CD14-positive monocyte (primary cell): ENCODE results near the gene WSB1. TPM values are rescaled to one million over a fixed set of nuclear protein-coding genes. Genes with fewer than 3 reads are reported as not detected.

ENCODE experiments used
- DNase-seq, 3 donors: peaks; one replicate each; pipeline ENCODE4 v3.0.0-alpha.2; 2011 to 2022
- H2AFZ ChIP-seq: 2 replicates; pipeline ENCODE4 v1.6.0; 2012; ENCODE audit warnings: mild to moderate bottlenecking, low read depth, low read length, inconsistent platforms; ENCODE audit not compliant: insufficient read depth, poor library complexity, severe bottlenecking
- H3K27ac ChIP-seq, 2 donors: 1 replicate in 1 of 2; 2 replicates in 1 of 2; pipeline ENCODE4 v1.5.1; 2012 to 2013; ENCODE audit warnings: low read length in 2 of 2, control low read depth in 1 of 2, inconsistent platforms in 1 of 2, low read depth in 1 of 2, mild to moderate bottlenecking in 1 of 2
- H3K27me3 ChIP-seq, 2 donors: one replicate each; pipeline versions ENCODE4 v1.6.0 to v1.6.1; 2011 to 2013; ENCODE audit warnings: low read length in 2 of 2; ENCODE audit not compliant: control insufficient read depth in 2 of 2, insufficient read depth in 2 of 2
- H3K36me3 ChIP-seq, 2 donors: replicated peaks in 1 of 2; 1 replicate in 1 of 2; 2 replicates in 1 of 2; pipeline versions ENCODE4 v1.5.1 to v1.6.1; 2012 to 2013; ENCODE audit warnings: low read length in 2 of 2, control low read depth in 1 of 2, inconsistent platforms in 1 of 2, mild to moderate bottlenecking in 1 of 2; ENCODE audit not compliant: insufficient read depth in 2 of 2, control insufficient read depth in 1 of 2
- H3K4me1 ChIP-seq, 2 donors: 1 replicate in 1 of 2; 2 replicates in 1 of 2; pipeline versions ENCODE4 v1.5.1 to v1.6.1; 2012 to 2013; ENCODE audit warnings: low read length in 2 of 2, control low read depth in 1 of 2, inconsistent platforms in 1 of 2, mild to moderate bottlenecking in 1 of 2, moderate library complexity in 1 of 2; ENCODE audit not compliant: insufficient read depth in 2 of 2, control insufficient read depth in 1 of 2
- H3K4me2 ChIP-seq: replicated peaks from 2 replicates; pipeline ENCODE3; 2012; ENCODE audit warnings: low read length, moderate library complexity, mild to moderate bottlenecking; ENCODE audit not compliant: poor library complexity, severe bottlenecking; ENCODE audit errors: extremely low read depth
- H3K4me3 ChIP-seq, 3 experiments: fragments of 200-600 bp in 1 of 3; sonication (generic) in 1 of 3; replicated peaks in 1 of 3; 1 replicate in 2 of 3; 2 replicates in 1 of 3; pipeline ENCODE4 v1.5.1; 2011 to 2013; ENCODE audit warnings: low read length in 3 of 3, mild to moderate bottlenecking in 3 of 3, control low read depth in 2 of 3, low read depth in 2 of 3, inconsistent platforms in 1 of 3, moderate library complexity in 1 of 3
- H3K79me2 ChIP-seq: 2 replicates; pipeline ENCODE4 v1.6.0; 2012; ENCODE audit warnings: mild to moderate bottlenecking, control low read depth, inconsistent platforms, low read length, moderate library complexity; ENCODE audit not compliant: insufficient read depth
- H3K9ac ChIP-seq: 2 replicates; pipeline ENCODE4 v1.6.0; 2017; ENCODE audit warnings: low read length, mild to moderate bottlenecking; ENCODE audit not compliant: insufficient read depth, poor library complexity, severe bottlenecking
- H3K9me3 ChIP-seq, 2 donors: replicated peaks in 1 of 2; 1 replicate in 1 of 2; 2 replicates in 1 of 2; pipeline versions ENCODE4 v1.5.1 to v1.6.1; 2012 to 2013; ENCODE audit warnings: low read length in 2 of 2, control low read depth in 1 of 2; ENCODE audit not compliant: control insufficient read depth in 1 of 2, insufficient read depth in 1 of 2
- H4K20me1 ChIP-seq: 2 replicates; pipeline ENCODE4 v1.6.0; 2012; ENCODE audit warnings: mild to moderate bottlenecking, low read length, control low read depth, moderate library complexity; ENCODE audit not compliant: insufficient read depth
- H3K27ac Mint-ChIP-seq, 7 donors: one replicate each; pipeline ENCODE4 v1.8.0; 2020; ENCODE audit warnings: mild to moderate bottlenecking in 7 of 7, mixed read lengths in 7 of 7, moderate library complexity in 6 of 7, inconsistent platforms in 2 of 7
- H3K27me3 Mint-ChIP-seq, 3 donors: one replicate each; pipeline ENCODE4 v1.8.0; 2021 to 2022; ENCODE audit warnings: low read depth in 3 of 3, mild to moderate bottlenecking in 3 of 3, mixed read lengths in 3 of 3, moderate library complexity in 3 of 3, inconsistent platforms in 1 of 3
- H3K36me3 Mint-ChIP-seq, 2 donors: one replicate each; pipeline ENCODE4 v1.8.0; 2020; ENCODE audit warnings: mixed read lengths in 2 of 2, inconsistent platforms in 1 of 2, mild to moderate bottlenecking in 1 of 2
- H3K4me1 Mint-ChIP-seq: one replicate; pipeline ENCODE4 v1.8.0; 2020; ENCODE audit warnings: mild to moderate bottlenecking, mixed read lengths
- H3K4me3 Mint-ChIP-seq, 2 donors: one replicate each; pipeline ENCODE4 v1.8.0; 2020; ENCODE audit warnings: mild to moderate bottlenecking in 2 of 2, mixed read lengths in 2 of 2, moderate library complexity in 1 of 2
- H3K9me3 Mint-ChIP-seq, 7 donors: one replicate each; pipeline ENCODE4 v1.8.0; 2020 to 2022; ENCODE audit warnings: mixed read lengths in 7 of 7, mild to moderate bottlenecking in 6 of 7, moderate library complexity in 6 of 7, inconsistent platforms in 2 of 7
- CTCF ChIP-seq: fragments of 200-600 bp; IDR thresholded peaks from one replicate; pipeline ENCODE4 v1.8.0; 2022; ENCODE audit warnings: antibody characterized with exemption, mild to moderate bottlenecking
- WGBS: methylation state at CpG from one replicate; pipeline ENCODE4 v1.1.5; 2013; ENCODE audit warnings: missing lambda C conversion rate; ENCODE audit not compliant: insufficient coverage; 5-methylcytosine and 5-hydroxymethylcytosine counted together
- intact Hi-C, 2 donors: fragments of 100-400 bp; cut with micrococcal nuclease; formaldehyde crosslinking; loops; one replicate each; pipeline versions ENCODE4 v1.15.0 to v1.15.1; 2023
- polyA plus RNA-seq, 3 donors: library from polyadenylated mRNA; depleted of rRNA in 1 of 3; unstranded in 2 of 3; stranded (reverse) in 1 of 3; fragments of 300-500 nt in 2 of 3; fragments of >200 nt in 1 of 3; fragmentation: Illumina TruSeq in 2 of 3; gene quantifications; 1 replicate in 2 of 3; 2 replicates in 1 of 3; pipeline ENCODE4 v1.2.3, GENCODE V29; 2012 to 2021

WSB1 gene
- polyA plus RNA-seq, 3 donors = 220 to 368 (median 296) TPM

GRCh38 chr17:27342059-27342458 lies 48.1 kb downstream of the WSB1 start:
- Histone ChIP-seq H3K36me3 (no peaks in the 10 kb centered on the region), H2AFZ (no peak overlapping the region), H3K4me2 (no peak overlapping the region), H3K4me1 (peaks cover 57 to 59% of the 10 kb centered on the region in 2 donors), H3K27me3 (no peaks in the 10 kb centered on the region), H4K20me1 (no peaks in the 10 kb centered on the region), H3K9me3 (no peaks in the 10 kb centered on the region), H3K4me3 (no peak overlapping the region), H3K27ac (peak overlapping the region in 1 of 2 donors; percentile 18), H3K9ac (no peak overlapping the region), H3K79me2 (no peaks in the 10 kb centered on the region)
- TF ChIP-seq CTCF = no peak
- WGBS = no CpG with 5 or more reads among the region's 4 CpGs
- DNase-seq = peak in 1 of 3 donors; percentile 34
- H3K27ac Mint-ChIP-seq = peak overlapping the region in 3 of 7 donors; percentile 68 to 78 (median 77)
- H3K27me3 Mint-ChIP-seq = peaks cover 0 to 3% (median 2%) of the 10 kb centered on the region in 3 donors
- no peaks in the 10 kb centered on the region for H3K9me3 Mint-ChIP-seq
- H3K36me3 Mint-ChIP-seq = peaks cover 0 to 4% of the 10 kb centered on the region in 2 donors
- H3K4me3 Mint-ChIP-seq = no peak overlapping the region
- intact Hi-C loops = loop anchor here in 1 of 2 donors (10.0 kb wide), 1 partner anchor 703 kb away; the partner anchor contains the start of gene NLK
- H3K4me1 Mint-ChIP-seq = peaks cover 60% of the 10 kb centered on the region

- Histone ChIP-seq H3K9ac (no peak overlapping the region), H2AFZ (no peak overlapping the region), H3K27ac (no peak overlapping the region), H4K20me1 (no peaks in the 10 kb centered on the region), H3K36me3 (no peaks in the 10 kb centered on the region), H3K9me3 (no peaks in the 10 kb centered on the region), H3K4me1 (peaks cover 52 to 54% of the 10 kb centered on the region in 2 donors), H3K27me3 (no peaks in the 10 kb centered on the region), H3K4me3 (no peak overlapping the region), H3K4me2 (no peak overlapping the region), H3K79me2 (no peaks in the 10 kb centered on the region)
- no peaks in the 10 kb centered on the region for H3K9me3 Mint-ChIP-seq
- no peak for DNase-seq
- no peak overlapping the region for H3K4me3 Mint-ChIP-seq
- peaks cover 55% of the 10 kb centered on the region for H3K4me1 Mint-ChIP-seq
- peaks cover 0 to 3% (median 2%) of the 10 kb centered on the region in 3 donors for H3K27me3 Mint-ChIP-seq
- peaks cover 0 to 4% of the 10 kb centered on the region in 2 donors for H3K36me3 Mint-ChIP-seq
- H3K27ac Mint-ChIP-seq = peak overlapping the region in 1 of 7 donors; percentile 49
- TF ChIP-seq CTCF = no peak
- intact Hi-C loops = loop anchor here in 1 of 2 donors (10.0 kb wide), 1 partner anchor 702 kb away; the partner anchor contains the start of gene NLK
- 95% methylated on average over 3 of the region's 3 CpGs for WGBS
Measured at GRCh38 chr17:27343294-27343693, 49.4 kb downstream of the WSB1 start.
